ENCODE data around the gene SLC66A2.
A peak's percentile ranks its signal among the peaks of the same experiment; 100 is the strongest.

Gene SLC66A2

GRCh38 chr18:79903071-79903635 is 48.3 kb downstream of the SLC66A2 start:
- DNase-seq (ENCODE audit: low spot score): no peak

- no peak for DNase-seq (ENCODE audit: low spot score)
Measured at GRCh38 chr18:79902640-79903039, 48.8 kb downstream of the SLC66A2 start.

DNA sequence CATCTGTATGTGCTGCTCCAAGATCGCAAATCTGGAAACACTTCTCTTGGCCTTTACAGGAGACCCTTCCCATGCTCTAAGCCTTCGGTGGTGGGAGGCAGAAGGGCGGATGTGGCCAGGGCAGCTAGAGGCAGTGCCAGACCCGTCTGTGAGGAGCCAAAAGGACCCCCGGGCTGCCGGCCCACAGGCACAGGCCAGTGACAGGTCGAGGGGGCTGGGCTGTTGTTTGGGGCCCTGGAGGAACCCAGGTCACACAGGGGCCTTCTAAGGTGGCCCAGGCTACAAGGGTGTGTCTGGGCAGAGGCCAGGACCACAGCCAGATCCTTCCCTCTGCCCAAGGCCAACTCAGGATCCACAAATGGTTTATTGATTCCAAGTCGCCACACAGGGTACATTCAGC is 49.4 kb downstream of the SLC66A2 start:
- DNase-seq (ENCODE audit: low spot score): no peak

GRCh38 chr18:79901665-79902064 is 49.8 kb downstream of the SLC66A2 start:
- no peak for DNase-seq (ENCODE audit: low spot score)

- no peak for DNase-seq (ENCODE audit: low spot score)
Measured at GRCh38 chr18:79900610-79901570, 50.6 kb downstream of the SLC66A2 start.

- no peak for DNase-seq (ENCODE audit: low spot score)
Measured at GRCh38 chr18:79899609-79900445, 51.6 kb downstream of the SLC66A2 start.

GRCh38 chr18:79898952-79899608 is 52.4 kb downstream of the SLC66A2 start:
- DNase-seq (ENCODE audit: low spot score): no peak

DNA sequence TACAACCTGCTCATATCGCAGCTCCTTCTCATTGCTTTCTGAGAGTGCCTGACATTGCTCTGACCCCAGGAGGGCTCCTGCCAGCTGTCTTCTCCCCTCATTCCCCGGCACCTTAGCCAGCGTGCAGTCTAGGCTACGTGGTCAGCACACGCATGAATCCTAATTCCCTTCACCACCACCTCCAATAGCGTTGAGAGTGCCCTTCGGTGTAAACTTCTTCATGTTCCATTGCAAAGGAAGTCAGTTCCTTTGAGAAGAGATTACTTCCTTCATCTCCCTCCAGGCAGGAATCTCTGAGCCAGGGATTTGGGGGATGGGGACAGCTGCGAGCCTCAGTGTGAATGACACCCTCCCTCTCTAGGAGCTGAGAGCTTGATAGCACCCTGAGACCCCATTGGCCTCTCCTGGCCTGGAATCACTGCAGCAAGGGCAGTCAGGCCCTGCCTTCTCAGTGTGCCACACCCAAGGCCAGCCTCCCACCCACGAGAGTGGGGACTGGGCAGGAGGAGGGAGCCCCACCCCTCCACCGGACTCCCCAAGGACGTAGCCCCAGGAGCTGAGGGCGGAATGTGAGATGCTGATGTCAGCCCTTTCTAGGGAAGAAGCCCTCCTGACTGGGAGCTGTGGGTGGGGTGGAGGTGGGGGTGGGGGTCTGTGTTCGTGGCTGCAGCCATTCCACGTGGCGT is 53.4 kb downstream of the SLC66A2 start:
- no peak for DNase-seq (ENCODE audit: low spot score)

GRCh38 chr18:79896738-79897137 is 54.7 kb downstream of the SLC66A2 start:
- no peak for DNase-seq (ENCODE audit: low spot score)

GRCh38 chr18:79890674-79891073 is 60.8 kb downstream of the SLC66A2 start:
- DNase-seq (ENCODE audit: low spot score): no peak

DNA sequence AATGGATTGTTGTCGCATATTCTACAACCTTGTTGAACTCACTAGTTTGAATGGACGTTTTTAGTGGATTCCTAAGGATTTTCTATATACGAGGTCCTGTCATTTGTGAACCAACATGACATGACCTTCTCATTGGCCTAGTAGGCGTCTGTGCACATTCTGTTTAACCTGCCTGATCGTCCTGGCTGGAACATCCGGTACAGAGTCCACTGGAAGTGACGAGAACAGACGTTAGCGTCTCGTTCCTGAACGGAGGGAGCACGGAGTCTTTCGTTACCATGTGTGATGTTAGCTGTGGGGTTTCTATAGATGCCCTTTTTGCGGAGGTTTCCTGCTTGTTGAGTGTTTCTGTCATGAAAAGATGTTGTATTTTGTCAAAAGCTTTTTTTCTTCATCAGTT is 61.9 kb downstream of the SLC66A2 start:
- DNase-seq (ENCODE audit: low spot score): no peak

DNA sequence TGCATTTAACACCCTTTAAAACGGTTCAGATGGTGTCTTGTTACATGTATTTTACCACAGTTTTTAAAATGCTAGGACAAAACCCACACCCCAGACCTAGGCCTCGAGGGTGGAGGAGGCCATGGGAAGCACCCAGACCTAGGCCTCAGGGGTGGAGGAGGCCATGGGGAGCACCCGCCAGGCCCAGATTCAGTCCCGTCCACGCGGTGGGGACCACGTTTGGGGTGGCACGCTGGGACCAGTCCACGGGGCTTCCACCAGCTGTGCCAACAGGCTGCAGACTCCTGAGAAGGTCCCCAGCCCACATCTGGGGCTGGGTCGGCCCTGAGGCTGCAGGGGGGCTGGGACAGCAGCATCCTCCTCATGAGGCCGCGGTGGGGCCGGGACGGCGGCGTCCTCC is 63.4 kb downstream of the SLC66A2 start:
- DNase-seq (ENCODE audit: low spot score): no peak

- no peak for DNase-seq (ENCODE audit: low spot score)
Measured at GRCh38 chr18:79887181-79888000, 64.1 kb downstream of the SLC66A2 start.

GRCh38 chr18:79884963-79885728 is 66.3 kb downstream of the SLC66A2 start:
- no peak for DNase-seq (ENCODE audit: low spot score)

DNA sequence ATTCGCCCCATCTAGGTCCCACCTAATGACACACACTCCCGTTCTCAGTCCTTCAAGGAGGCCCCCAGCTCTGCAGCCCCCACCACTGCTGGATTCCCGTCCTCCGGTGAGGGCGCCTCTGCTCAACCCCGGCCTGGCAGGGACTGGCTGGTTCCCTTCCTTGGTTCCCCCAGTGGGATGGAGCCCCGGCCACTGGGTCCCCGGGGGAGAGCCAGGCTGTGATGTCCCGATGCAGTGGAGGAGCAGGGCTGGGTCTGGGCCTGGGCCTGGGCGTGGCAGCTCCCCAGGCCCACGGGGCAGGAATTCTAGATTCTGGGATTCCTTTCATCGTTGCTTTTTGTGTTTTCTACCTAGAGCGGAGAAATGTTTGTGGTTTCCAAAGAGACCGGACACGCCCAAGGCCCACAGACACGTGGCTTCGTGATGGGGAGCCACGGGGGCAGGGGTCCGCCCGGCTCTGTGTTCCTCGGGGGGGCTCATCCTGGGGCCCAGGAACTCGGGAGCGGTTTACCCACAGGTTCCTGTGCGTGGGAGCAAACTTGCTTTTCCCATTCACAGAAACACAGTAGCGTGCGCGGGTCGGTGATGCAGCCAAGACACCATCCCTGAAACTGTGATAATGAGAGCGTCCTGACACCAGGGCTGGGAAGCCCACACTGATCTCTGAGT is 67.0 kb downstream of the SLC66A2 start:
- no peak for DNase-seq (ENCODE audit: low spot score)

DNA sequence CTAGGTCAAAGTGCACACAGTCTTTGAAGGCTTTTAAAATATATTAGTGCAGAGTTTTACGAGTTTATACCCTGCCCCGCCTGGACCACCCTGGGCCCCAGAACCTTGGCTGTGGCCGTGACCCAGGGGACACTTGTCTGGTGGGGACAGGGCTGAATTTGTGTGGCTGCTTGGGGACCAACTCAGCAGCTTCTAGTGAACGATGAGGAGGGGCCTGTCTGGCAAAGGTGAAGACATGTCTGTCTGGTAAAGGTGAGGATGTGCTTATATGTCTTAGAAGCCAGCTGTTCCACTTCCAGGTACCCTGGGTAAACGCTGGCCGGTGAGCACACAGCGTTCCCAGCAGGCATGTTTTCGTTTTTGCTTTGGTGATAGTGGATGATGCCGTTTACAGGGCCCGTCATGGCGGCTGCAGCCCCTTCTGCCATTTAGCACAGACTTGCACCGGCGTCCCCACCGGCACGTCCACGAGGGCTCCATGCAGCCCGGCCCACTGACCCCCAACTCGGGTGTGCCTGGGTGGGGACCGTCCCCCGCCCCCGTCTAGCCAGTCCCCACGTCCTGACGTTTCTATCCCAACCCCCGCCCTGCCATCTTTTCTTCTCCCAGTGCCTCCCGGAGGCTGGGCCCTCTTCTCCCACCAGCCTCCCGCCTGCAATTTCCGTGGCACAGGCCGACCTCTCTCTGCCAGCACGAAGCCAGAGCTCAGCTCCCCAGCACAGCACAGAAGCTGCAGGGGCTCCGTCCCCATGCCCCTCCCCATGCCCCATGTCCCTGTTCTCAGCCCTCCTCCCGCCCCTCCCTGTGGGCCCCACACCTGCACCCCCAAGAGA is 67.8 kb downstream of the SLC66A2 start:
- no peak for DNase-seq (ENCODE audit: low spot score)

GRCh38 chr18:79882522-79883241 is 68.8 kb downstream of the SLC66A2 start:
- no peak for DNase-seq (ENCODE audit: low spot score)

DNA sequence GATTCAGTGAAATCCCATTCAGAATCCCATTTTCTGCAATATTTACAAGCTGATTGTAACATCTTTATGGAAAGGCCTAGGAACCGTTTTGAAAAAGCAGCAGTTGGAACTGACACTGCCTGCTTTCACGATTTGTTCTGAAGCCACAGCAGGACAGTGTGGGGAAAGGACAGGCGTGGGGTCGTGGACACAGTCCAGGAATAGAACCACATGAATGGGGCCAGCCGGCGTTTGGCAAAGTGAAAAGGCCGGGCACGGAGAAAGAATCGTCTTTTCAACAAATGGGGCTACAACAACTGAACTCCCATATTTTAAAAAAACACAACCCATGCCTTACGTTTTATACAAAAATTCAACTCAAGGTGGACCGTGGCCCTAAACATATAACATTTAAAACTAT is 69.8 kb downstream of the SLC66A2 start:
- peak; percentile 66 for DNase-seq (ENCODE audit: low spot score)

Measured in Ammon's horn (tissue), 1 donor.